ENCODE measurements around the gene ARID4B.

- TF ChIP-seq CTCF (IDR thresholded peaks at IDR 0.05) (no peak), POLR2A (IDR thresholded peaks at IDR 0.05) (no peak)
Observed at GRCh38 chr1:235325139-235325538, 2.8 kb downstream of the ARID4B start.
